DND-41 (cell line): ENCODE data around the gene SARS2.

Source experiments
- ATAC-seq: fragments of 200-7000 bp; cut with Tn5 transposase; 3 replicates; pipeline ENCODE4 v1.9.1; 2021; ENCODE audit warnings: low read depth; ENCODE audit not compliant: insufficient read depth
- DNase-seq: peaks from one replicate; pipeline ENCODE4 v3.0.0-alpha.2; 2020
- H2AFZ ChIP-seq: 2 replicates; pipeline ENCODE4 v1.6.0; 2012; ENCODE audit warnings: low read depth, low read length
- H3K27ac ChIP-seq: 2 replicates; pipeline ENCODE4 v1.5.1; 2012; ENCODE audit warnings: low read length, inconsistent platforms
- H3K27me3 ChIP-seq: fragments of 200-600 bp; sonication (generic); 2 replicates; pipeline ENCODE4 v1.6.0; 2012; ENCODE audit warnings: low read length, mild to moderate bottlenecking, inconsistent platforms; ENCODE audit not compliant: insufficient read depth, poor library complexity
- H3K36me3 ChIP-seq: 2 replicates; pipeline ENCODE4 v1.5.1; 2012; ENCODE audit warnings: low read length, inconsistent platforms; ENCODE audit not compliant: insufficient read depth
- H3K4me1 ChIP-seq: 2 replicates; pipeline ENCODE4 v1.5.1; 2012; ENCODE audit warnings: mild to moderate bottlenecking, low read length; ENCODE audit not compliant: insufficient read depth
- H3K4me2 ChIP-seq: 2 replicates; pipeline ENCODE4 v1.6.0; 2012; ENCODE audit warnings: mild to moderate bottlenecking, moderate library complexity, low read length, inconsistent platforms; ENCODE audit not compliant: insufficient read depth
- H3K4me3 ChIP-seq, 2 experiments: fragments of 200-600 bp in 1 of 2; shearing (Covaris generic) in 1 of 2; 2 replicates each; pipeline ENCODE4 v1.5.1; 2012 to 2016; ENCODE audit warnings: inconsistent platforms in 2 of 2, low read length in 2 of 2, mild to moderate bottlenecking in 2 of 2, low read depth in 1 of 2, moderate library complexity in 1 of 2
- H3K79me2 ChIP-seq: 2 replicates; pipeline ENCODE4 v1.6.0; 2012; ENCODE audit warnings: low read length, inconsistent platforms; ENCODE audit not compliant: insufficient read depth
- H3K9ac ChIP-seq: 2 replicates; pipeline ENCODE4 v1.6.0; 2012; ENCODE audit warnings: low read depth, mild to moderate bottlenecking, inconsistent platforms, low read length, moderate library complexity
- H3K9me3 ChIP-seq: 2 replicates; pipeline ENCODE4 v1.5.1; 2012; ENCODE audit warnings: low read length, moderate library complexity, mild to moderate bottlenecking, inconsistent platforms; ENCODE audit not compliant: insufficient read depth, severe bottlenecking
- H4K20me1 ChIP-seq: 2 replicates; pipeline ENCODE4 v1.6.0; 2012; ENCODE audit warnings: low read length; ENCODE audit not compliant: insufficient read depth
- EZH2 ChIP-seq: IDR thresholded peaks from 3 replicates; pipeline ENCODE4 v1.6.1; 2012; ENCODE audit warnings: borderline replicate concordance, low read depth, mild to moderate bottlenecking, moderate library complexity, low read length, inconsistent platforms; ENCODE audit not compliant: severe bottlenecking
- TF ChIP-seq, protein P1 (sequence below): IDR thresholded peaks from 2 replicates; pipeline ENCODE4 v1.5.1; 2012; ENCODE audit warnings: borderline replicate concordance, low read length, moderate library complexity, mild to moderate bottlenecking; ENCODE audit not compliant: poor library complexity, severe bottlenecking; ENCODE audit errors: extremely low read depth

Gene SARS2

GRCh38 chr19:38913958-38914357 is 16.6 kb downstream of the SARS2 start:
- no peak overlapping the region for H3K27ac ChIP-seq

GRCh38 chr19:38912600-38913514 is 17.7 kb downstream of the SARS2 start:
- H3K9ac ChIP-seq: no peak overlapping the region
- H3K27ac ChIP-seq: no peak overlapping the region
- no peaks in the 10 kb centered on the region for H3K4me1 ChIP-seq
- ATAC-seq (peak; percentile 22; the same call in 2 of the 3 replicates), DNase-seq (peak; percentile 19)
- no peak overlapping the region for H3K4me2 ChIP-seq
- H3K9me3 ChIP-seq: no peaks in the 10 kb centered on the region
- no peaks in the 10 kb centered on the region for H4K20me1 ChIP-seq
- H3K36me3 ChIP-seq: peaks cover 8% of the 10 kb centered on the region
- H3K79me2 ChIP-seq: no peaks in the 10 kb centered on the region
- H2AFZ ChIP-seq: no peak overlapping the region
- TF ChIP-seq EZH2: no peak
- TF ChIP-seq, protein P1, sequence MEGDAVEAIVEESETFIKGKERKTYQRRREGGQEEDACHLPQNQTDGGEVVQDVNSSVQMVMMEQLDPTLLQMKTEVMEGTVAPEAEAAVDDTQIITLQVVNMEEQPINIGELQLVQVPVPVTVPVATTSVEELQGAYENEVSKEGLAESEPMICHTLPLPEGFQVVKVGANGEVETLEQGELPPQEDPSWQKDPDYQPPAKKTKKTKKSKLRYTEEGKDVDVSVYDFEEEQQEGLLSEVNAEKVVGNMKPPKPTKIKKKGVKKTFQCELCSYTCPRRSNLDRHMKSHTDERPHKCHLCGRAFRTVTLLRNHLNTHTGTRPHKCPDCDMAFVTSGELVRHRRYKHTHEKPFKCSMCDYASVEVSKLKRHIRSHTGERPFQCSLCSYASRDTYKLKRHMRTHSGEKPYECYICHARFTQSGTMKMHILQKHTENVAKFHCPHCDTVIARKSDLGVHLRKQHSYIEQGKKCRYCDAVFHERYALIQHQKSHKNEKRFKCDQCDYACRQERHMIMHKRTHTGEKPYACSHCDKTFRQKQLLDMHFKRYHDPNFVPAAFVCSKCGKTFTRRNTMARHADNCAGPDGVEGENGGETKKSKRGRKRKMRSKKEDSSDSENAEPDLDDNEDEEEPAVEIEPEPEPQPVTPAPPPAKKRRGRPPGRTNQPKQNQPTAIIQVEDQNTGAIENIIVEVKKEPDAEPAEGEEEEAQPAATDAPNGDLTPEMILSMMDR: no peak
- no peaks in the 10 kb centered on the region for H3K27me3 ChIP-seq
- no peak overlapping the region for H3K4me3 ChIP-seq

More at GRCh38 chr19:38913958-38914357, 16.6 kb downstream of the SARS2 start:
- Histone ChIP-seq H3K36me3 (peaks cover 6% of the 10 kb centered on the region), H3K79me2 (no peaks in the 10 kb centered on the region), H3K9ac (no peak overlapping the region), H3K4me2 (no peak overlapping the region), H4K20me1 (no peaks in the 10 kb centered on the region), H3K4me3 (no peak overlapping the region), H3K27me3 (no peaks in the 10 kb centered on the region), H3K4me1 (no peaks in the 10 kb centered on the region), H3K9me3 (no peaks in the 10 kb centered on the region), H2AFZ (no peak overlapping the region)
- no peak for DNase-seq
- ATAC-seq: no peak
- TF ChIP-seq, protein P1: no peak
- no peak for TF ChIP-seq EZH2

GRCh38 chr19:38911388-38912001 is 19.1 kb downstream of the SARS2 start:
- Histone ChIP-seq H2AFZ (no peak overlapping the region), H3K4me2 (no peak overlapping the region), H3K79me2 (no peaks in the 10 kb centered on the region), H4K20me1 (no peaks in the 10 kb centered on the region), H3K9ac (no peak overlapping the region), H3K4me1 (no peaks in the 10 kb centered on the region), H3K9me3 (no peaks in the 10 kb centered on the region), H3K36me3 (peaks cover 15% of the 10 kb centered on the region), H3K27ac (no peak overlapping the region), H3K4me3 (no peak overlapping the region), H3K27me3 (no peaks in the 10 kb centered on the region)
- ATAC-seq (no peak), DNase-seq (no peak)
- TF ChIP-seq, protein P1: no peak
- TF ChIP-seq EZH2: no peak
